ENCODE data around the gene STUB1.

DNA sequence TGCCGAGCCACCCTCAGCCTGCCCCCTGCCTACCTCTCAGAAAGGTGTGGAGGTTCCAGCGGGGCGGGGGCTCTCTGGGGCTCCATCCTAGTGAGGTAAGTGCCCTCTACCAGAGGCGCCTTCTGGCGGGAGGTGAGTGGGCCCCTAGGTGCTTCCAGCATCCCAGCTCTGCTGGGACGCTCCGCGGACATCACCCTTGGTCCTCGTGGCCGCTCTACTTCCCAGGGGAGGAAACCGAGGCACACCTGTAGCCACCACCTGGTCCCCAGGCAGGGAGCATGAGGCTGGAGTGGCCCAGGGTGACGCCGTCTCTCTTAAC lies 37.2 kb upstream of the STUB1 start:
- no peak for TF ChIP-seq CTCF (IDR thresholded peaks at IDR 0.05)
- no peak for TF ChIP-seq POLR2A (IDR thresholded peaks at IDR 0.05)
- TF ChIP-seq EP300 (IDR thresholded peaks at IDR 0.05), result no peak
- no peak for TF ChIP-seq POLR2AphosphoS5 (IDR thresholded peaks at IDR 0.05)
